Measurements from ENCODE around the gene DDX54.

Gene DDX54

GRCh38 chr12:113221997-113222729, 36.9 kb upstream of the DDX54 start:
- Histone ChIP-seq H3K9me2 (ENCODE audit: low read depth, low read length) (no peaks in the 10 kb centered on the region), H3F3A (ENCODE audit: insufficient read depth, low read length) (0 out of 2 replicates have a peak, but pooled peaks cover 9% of the 10 kb centered on the region), H3K79me2 (ENCODE audit: insufficient read depth, low read length) (peaks cover 26% of the 10 kb centered on the region), H4K20me1 (ENCODE audit: insufficient read depth, low read length) (no peaks in the 10 kb centered on the region), H3K4me3 (ENCODE audit: low read depth, low read length, poor library complexity, severe bottlenecking) (peak overlapping the region; percentile 87), H3K9me3 (ENCODE audit: low read length) (no peaks in the 10 kb centered on the region), H3K27me3 (ENCODE audit: insufficient read depth, low read length) (no peaks in the 10 kb centered on the region), H3K27ac (ENCODE audit: low read depth, low read length, poor library complexity, severe bottlenecking) (peak overlapping the region; percentile 89), H3K4me1 (ENCODE audit: insufficient read depth, low read length, severe bottlenecking) (peaks cover 61% of the 10 kb centered on the region), H3K4me2 (ENCODE audit: low read length) (peak overlapping the region; percentile 92), H3K9ac (ENCODE audit: low read length) (peak overlapping the region; percentile 94), H2AFZ (ENCODE audit: low read length) (no peak overlapping the region), H3K36me3 (ENCODE audit: insufficient read depth, low read length) (peaks cover 14% of the 10 kb centered on the region; the same call in 1 of the 2 replicates)
- TF ChIP-seq, protein P1, sequence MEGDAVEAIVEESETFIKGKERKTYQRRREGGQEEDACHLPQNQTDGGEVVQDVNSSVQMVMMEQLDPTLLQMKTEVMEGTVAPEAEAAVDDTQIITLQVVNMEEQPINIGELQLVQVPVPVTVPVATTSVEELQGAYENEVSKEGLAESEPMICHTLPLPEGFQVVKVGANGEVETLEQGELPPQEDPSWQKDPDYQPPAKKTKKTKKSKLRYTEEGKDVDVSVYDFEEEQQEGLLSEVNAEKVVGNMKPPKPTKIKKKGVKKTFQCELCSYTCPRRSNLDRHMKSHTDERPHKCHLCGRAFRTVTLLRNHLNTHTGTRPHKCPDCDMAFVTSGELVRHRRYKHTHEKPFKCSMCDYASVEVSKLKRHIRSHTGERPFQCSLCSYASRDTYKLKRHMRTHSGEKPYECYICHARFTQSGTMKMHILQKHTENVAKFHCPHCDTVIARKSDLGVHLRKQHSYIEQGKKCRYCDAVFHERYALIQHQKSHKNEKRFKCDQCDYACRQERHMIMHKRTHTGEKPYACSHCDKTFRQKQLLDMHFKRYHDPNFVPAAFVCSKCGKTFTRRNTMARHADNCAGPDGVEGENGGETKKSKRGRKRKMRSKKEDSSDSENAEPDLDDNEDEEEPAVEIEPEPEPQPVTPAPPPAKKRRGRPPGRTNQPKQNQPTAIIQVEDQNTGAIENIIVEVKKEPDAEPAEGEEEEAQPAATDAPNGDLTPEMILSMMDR (IDR thresholded peaks at IDR 0.05; ENCODE audit: low read length) = no peak
- no peak for TF ChIP-seq EZH2 (IDR thresholded peaks at IDR 0.05; ENCODE audit: borderline replicate concordance, low read length)

DNA sequence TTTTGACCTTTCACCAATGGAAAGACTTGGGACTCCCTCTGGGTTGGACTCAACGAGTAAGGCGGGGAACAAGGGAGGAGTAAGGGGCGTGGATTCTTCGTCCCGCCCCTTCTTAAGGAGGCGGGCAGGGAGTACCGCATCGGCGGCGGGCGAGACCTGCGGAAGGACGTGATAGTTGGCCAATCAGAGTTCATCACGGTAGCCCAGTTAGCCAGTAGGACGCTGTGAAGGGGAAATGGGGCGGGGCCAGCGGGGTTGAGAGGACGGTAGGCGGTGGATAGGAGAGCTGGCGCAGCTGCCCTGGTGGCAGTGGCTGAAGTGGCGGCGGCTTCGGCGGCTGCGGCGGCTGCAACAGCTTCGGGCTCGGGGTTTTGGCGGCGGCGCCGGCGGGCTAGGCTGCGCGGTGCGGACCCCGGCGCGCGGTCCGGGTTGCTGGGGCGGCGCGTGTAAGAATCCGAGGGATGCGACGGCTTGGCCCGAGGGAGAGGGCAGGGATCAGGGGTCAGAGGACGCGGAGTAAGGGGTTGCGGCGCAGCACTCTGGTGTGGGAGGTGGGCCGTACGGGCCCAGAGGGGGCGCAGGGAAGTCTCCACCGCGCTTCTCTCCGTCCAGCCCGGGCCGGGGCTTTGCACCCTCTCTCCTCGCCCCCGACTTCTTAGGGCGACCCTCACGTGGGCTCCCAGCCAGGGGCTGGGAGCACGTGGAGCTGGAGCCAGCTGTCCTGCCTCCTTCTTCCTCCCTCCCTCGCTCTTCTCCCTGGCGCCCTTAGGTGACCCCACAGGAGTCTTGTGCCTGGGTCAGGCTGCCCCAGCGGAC, 36.1 kb upstream of the DDX54 start, which contains the start of gene TPCN1:
TSS of gene TPCN1 (plus strand) at position 284 of the 816 bp plus-strand sequence. CDS start 5,389 bp downstream, outside the sequence.
- no peak within 1 kb of the TSS for H2AFZ ChIP-seq (ENCODE audit: low read length)
- no peaks in the 10 kb centered on the region for H3K9me3 ChIP-seq (ENCODE audit: low read length)
- H3K79me2 ChIP-seq (ENCODE audit: insufficient read depth, low read length) = peaks cover 26% of the 10 kb centered on the region
- H3K4me2 ChIP-seq (ENCODE audit: low read length) = peak within 1 kb of the TSS; percentile 92
- TF ChIP-seq, protein P1 (IDR thresholded peaks at IDR 0.05; ENCODE audit: low read length) = no peak
- TF ChIP-seq EZH2 (IDR thresholded peaks at IDR 0.05; ENCODE audit: borderline replicate concordance, low read length) = no peak
- H3K9me2 ChIP-seq (ENCODE audit: low read depth, low read length) = no peaks in the 10 kb centered on the region
- H3K36me3 ChIP-seq (ENCODE audit: insufficient read depth, low read length) = peaks cover 6% of the 10 kb centered on the region; the same call in 1 of the 2 replicates
- H4K20me1 ChIP-seq (ENCODE audit: insufficient read depth, low read length) = no peaks in the 10 kb centered on the region
- peak within 1 kb of the TSS; percentile 95 for H3K27ac ChIP-seq (ENCODE audit: low read depth, low read length, poor library complexity, severe bottlenecking)
- H3K4me3 ChIP-seq (ENCODE audit: low read depth, low read length, poor library complexity, severe bottlenecking) = peak within 1 kb of the TSS; percentile 87
- H3F3A ChIP-seq (ENCODE audit: insufficient read depth, low read length) = 0 out of 2 replicates have a peak, but pooled peaks cover 10% of the 10 kb centered on the region
- peaks cover 61% of the 10 kb centered on the region for H3K4me1 ChIP-seq (ENCODE audit: insufficient read depth, low read length, severe bottlenecking)
- H3K27me3 ChIP-seq (ENCODE audit: insufficient read depth, low read length) = no peaks in the 10 kb centered on the region
- peak within 1 kb of the TSS; percentile 94 for H3K9ac ChIP-seq (ENCODE audit: low read length)

- Histone ChIP-seq H4K20me1 (ENCODE audit: insufficient read depth, low read length) (no peaks in the 10 kb centered on the region), H2AFZ (ENCODE audit: low read length) (no peak overlapping the region), H3K4me3 (ENCODE audit: low read depth, low read length, poor library complexity, severe bottlenecking) (peak overlapping the region; percentile 70), H3K9me2 (ENCODE audit: low read depth, low read length) (no peaks in the 10 kb centered on the region), H3K36me3 (ENCODE audit: insufficient read depth, low read length) (peaks cover 4% of the 10 kb centered on the region; the same call in 1 of the 2 replicates), H3K9ac (ENCODE audit: low read length) (peak overlapping the region; percentile 71), H3K27me3 (ENCODE audit: insufficient read depth, low read length) (no peaks in the 10 kb centered on the region), H3F3A (ENCODE audit: insufficient read depth, low read length) (0 out of 2 replicates have a peak, but pooled peaks cover 10% of the 10 kb centered on the region), H3K4me1 (ENCODE audit: insufficient read depth, low read length, severe bottlenecking) (peaks cover 66% of the 10 kb centered on the region), H3K4me2 (ENCODE audit: low read length) (peak overlapping the region; percentile 86), H3K27ac (ENCODE audit: low read depth, low read length, poor library complexity, severe bottlenecking) (peak overlapping the region; percentile 95), H3K79me2 (ENCODE audit: insufficient read depth, low read length) (peaks cover 30% of the 10 kb centered on the region), H3K9me3 (ENCODE audit: low read length) (no peaks in the 10 kb centered on the region)
- TF ChIP-seq EZH2 (IDR thresholded peaks at IDR 0.05; ENCODE audit: borderline replicate concordance, low read length) = no peak
- TF ChIP-seq, protein P1 (IDR thresholded peaks at IDR 0.05; ENCODE audit: low read length) = no peak
Observed at GRCh38 chr12:113220593-113221180, 35.4 kb upstream of the DDX54 start.
